Measurements from ENCODE around the gene RBM10. TPM values are rescaled to one million over a fixed set of nuclear protein-coding genes. Genes with fewer than 3 reads are reported as not detected.
A peak's percentile ranks its signal among the peaks of the same experiment; 100 is the strongest.

RBM10 gene
- total and polyA plus RNA-seq, 2 experiments from 2014 or later: 39.5 to 101 TPM

DNA sequence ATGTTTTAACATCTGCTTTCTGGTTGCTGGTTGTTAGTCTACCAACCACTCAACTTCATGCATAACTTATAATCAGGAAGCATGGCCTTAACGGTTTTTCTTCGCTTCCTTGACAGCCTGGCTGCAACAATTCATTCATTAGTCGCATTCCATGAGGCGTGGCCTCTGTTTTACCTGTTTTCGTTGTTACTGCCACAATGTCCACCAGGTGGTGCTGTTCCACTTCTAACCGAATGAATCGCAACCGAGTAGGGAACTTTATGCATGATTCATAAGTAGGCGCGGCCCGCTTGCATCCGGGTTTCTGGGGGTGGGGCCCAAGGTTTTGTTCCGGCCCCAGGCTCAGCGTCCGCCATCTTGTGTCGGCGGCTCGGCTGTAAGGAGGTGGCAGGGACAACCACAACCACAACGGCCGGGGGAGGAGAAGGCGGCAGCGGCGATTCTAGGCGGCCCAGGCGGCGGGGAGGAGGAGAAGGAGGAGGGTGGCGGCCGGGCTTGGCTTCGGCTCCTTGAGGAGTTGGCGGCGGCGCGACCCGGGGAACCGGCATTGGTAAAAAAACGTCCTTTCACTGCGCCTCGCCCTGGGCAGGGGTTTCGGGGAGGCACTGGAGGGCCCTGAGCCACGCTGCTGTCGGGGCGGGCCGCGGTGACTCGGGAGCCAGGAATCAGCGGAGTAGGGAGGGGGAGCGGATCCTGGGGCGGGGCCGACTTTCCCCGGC lies 48.6 kb downstream of the RBM10 start, which contains the start of gene UBA1:
TSS of gene UBA1 (plus strand) at position 355 of the 719 bp plus-strand sequence. CDS start 4,974 bp downstream, outside the sequence.
- Mint-ChIP-seq H3K27ac (peak within 1 kb of the TSS; percentile 98), H3K4me3 (peak within 1 kb of the TSS; percentile 94), H3K9me3 (no peaks in the 10 kb centered on the region), H3K36me3 (ENCODE audit: low read depth) (peaks cover 41% of the 10 kb centered on the region), H3K4me1 (peaks cover 46% of the 10 kb centered on the region), H3K27me3 (ENCODE audit: insufficient read depth, low read depth, poor library complexity) (peaks cover 29% of the 10 kb centered on the region)
- peaks cover 28% of the 10 kb centered on the region for H3K4me1 ChIP-seq (ENCODE audit: insufficient read depth)
- H3K4me2 ChIP-seq: peak within 1 kb of the TSS; percentile 86
- peaks cover 49% of the 10 kb centered on the region for H3K79me2 ChIP-seq (replicated peaks; ENCODE audit: insufficient read depth)
- no peaks in the 10 kb centered on the region; the same call in 1 of the 2 replicates for H3K36me3 ChIP-seq (ENCODE audit: insufficient read depth)
- peaks cover 8% of the 10 kb centered on the region for H4K20me1 ChIP-seq (replicated peaks; ENCODE audit: insufficient read depth)
- H2AFZ ChIP-seq: no peak within 1 kb of the TSS
- H3K27me3 ChIP-seq (ENCODE audit: insufficient read depth): no peaks in the 10 kb centered on the region
- H3K27ac ChIP-seq (ENCODE audit: low read depth): peak within 1 kb of the TSS; percentile 91; the same call in 1 of the 2 replicates
- TF ChIP-seq, protein P1, sequence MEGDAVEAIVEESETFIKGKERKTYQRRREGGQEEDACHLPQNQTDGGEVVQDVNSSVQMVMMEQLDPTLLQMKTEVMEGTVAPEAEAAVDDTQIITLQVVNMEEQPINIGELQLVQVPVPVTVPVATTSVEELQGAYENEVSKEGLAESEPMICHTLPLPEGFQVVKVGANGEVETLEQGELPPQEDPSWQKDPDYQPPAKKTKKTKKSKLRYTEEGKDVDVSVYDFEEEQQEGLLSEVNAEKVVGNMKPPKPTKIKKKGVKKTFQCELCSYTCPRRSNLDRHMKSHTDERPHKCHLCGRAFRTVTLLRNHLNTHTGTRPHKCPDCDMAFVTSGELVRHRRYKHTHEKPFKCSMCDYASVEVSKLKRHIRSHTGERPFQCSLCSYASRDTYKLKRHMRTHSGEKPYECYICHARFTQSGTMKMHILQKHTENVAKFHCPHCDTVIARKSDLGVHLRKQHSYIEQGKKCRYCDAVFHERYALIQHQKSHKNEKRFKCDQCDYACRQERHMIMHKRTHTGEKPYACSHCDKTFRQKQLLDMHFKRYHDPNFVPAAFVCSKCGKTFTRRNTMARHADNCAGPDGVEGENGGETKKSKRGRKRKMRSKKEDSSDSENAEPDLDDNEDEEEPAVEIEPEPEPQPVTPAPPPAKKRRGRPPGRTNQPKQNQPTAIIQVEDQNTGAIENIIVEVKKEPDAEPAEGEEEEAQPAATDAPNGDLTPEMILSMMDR (conservative IDR thresholded peaks at IDR 0.05; ENCODE audit: low read depth in 2 of 2): peak; percentile 73 to 82
- TF ChIP-seq, protein P2, sequence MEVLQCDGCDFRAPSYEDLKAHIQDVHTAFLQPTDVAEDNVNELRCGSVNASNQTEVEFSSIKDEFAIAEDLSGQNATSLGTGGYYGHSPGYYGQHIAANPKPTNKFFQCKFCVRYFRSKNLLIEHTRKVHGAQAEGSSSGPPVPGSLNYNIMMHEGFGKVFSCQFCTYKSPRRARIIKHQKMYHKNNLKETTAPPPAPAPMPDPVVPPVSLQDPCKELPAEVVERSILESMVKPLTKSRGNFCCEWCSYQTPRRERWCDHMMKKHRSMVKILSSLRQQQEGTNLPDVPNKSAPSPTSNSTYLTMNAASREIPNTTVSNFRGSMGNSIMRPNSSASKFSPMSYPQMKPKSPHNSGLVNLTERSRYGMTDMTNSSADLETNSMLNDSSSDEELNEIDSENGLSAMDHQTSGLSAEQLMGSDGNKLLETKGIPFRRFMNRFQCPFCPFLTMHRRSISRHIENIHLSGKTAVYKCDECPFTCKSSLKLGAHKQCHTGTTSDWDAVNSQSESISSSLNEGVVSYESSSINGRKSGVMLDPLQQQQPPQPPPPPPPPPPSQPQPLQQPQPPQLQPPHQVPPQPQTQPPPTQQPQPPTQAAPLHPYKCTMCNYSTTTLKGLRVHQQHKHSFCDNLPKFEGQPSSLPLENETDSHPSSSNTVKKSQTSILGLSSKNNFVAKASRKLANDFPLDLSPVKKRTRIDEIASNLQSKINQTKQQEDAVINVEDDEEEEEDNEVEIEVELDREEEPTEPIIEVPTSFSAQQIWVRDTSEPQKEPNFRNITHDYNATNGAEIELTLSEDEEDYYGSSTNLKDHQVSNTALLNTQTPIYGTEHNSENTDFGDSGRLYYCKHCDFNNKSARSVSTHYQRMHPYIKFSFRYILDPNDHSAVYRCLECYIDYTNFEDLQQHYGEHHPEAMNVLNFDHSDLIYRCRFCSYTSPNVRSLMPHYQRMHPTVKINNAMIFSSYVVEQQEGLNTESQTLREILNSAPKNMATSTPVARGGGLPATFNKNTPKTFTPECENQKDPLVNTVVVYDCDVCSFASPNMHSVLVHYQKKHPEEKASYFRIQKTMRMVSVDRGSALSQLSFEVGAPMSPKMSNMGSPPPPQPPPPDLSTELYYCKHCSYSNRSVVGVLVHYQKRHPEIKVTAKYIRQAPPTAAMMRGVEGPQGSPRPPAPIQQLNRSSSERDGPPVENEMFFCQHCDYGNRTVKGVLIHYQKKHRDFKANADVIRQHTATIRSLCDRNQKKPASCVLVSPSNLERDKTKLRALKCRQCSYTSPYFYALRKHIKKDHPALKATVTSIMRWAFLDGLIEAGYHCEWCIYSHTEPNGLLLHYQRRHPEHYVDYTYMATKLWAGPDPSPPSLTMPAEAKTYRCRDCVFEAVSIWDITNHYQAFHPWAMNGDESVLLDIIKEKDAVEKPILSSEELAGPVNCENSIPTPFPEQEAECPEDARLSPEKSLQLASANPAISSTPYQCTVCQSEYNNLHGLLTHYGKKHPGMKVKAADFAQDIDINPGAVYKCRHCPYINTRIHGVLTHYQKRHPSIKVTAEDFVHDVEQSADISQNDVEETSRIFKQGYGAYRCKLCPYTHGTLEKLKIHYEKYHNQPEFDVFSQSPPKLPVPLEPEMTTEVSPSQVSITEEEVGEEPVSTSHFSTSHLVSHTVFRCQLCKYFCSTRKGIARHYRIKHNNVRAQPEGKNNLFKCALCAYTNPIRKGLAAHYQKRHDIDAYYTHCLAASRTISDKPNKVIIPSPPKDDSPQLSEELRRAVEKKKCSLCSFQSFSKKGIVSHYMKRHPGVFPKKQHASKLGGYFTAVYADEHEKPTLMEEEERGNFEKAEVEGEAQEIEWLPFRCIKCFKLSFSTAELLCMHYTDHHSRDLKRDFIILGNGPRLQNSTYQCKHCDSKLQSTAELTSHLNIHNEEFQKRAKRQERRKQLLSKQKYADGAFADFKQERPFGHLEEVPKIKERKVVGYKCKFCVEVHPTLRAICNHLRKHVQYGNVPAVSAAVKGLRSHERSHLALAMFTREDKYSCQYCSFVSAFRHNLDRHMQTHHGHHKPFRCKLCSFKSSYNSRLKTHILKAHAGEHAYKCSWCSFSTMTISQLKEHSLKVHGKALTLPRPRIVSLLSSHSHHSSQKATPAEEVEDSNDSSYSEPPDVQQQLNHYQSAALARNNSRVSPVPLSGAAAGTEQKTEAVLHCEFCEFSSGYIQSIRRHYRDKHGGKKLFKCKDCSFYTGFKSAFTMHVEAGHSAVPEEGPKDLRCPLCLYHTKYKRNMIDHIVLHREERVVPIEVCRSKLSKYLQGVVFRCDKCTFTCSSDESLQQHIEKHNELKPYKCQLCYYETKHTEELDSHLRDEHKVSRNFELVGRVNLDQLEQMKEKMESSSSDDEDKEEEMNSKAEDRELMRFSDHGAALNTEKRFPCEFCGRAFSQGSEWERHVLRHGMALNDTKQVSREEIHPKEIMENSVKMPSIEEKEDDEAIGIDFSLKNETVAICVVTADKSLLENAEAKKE (CRISPR knock-in tag; IDR thresholded peaks at IDR 0.05): no peak
- peak; percentile 86 for TF ChIP-seq POLR2AphosphoS5 (IDR thresholded peaks at IDR 0.05; ENCODE audit: low read depth)
- H3K4me3 ChIP-seq: peak within 1 kb of the TSS; percentile 82
- DNase-seq (ENCODE audit: low spot score) (peak; percentile 95), ATAC-seq (peak; percentile 57)
- H3F3A ChIP-seq (replicated peaks; ENCODE audit: low read depth): no peaks in the 10 kb centered on the region
- no peaks in the 10 kb centered on the region for H3K9me2 ChIP-seq (ENCODE audit: insufficient read depth)

All from GM23338 (cell line).